SK-N-SH (cell line): ENCODE data around the gene ERGIC2. TPM values are rescaled to one million over a fixed set of nuclear protein-coding genes. Genes with fewer than 3 reads are reported as not detected.

Source experiments
- CTCF ChIA-PET: fragments of 300-600, 350-600 bp; formaldehyde crosslinking; extraction: SDS; loops from one replicate; lab custom pipeline; 2021; lab: Yijun Ruan, JAX
- POLR2A ChIA-PET: fragments of 350-600 bp; sonication (Branson Sonifier 250); formaldehyde crosslinking; extraction: SDS; loops from one replicate; lab custom pipeline; 2020; ENCODE audit warnings: antibody characterized with exemption, inconsistent platforms; lab: Yijun Ruan, JAX
- DNase-seq: peaks from one replicate; pipeline ENCODE4 v3.0.0; 2012
- H2AFZ ChIP-seq: fragments of 200-600 bp; sonication (generic); 2 replicates; pipeline ENCODE4 v1.8.1; 2016; ENCODE audit warnings: antibody characterized with exemption, mild to moderate bottlenecking, low read depth
- H3F3A ChIP-seq: fragments of 200-600 bp; sonication (generic); replicated peaks from 2 replicates; pipeline ENCODE3; 2016; ENCODE audit warnings: antibody characterized with exemption, mild to moderate bottlenecking; ENCODE audit not compliant: insufficient read depth
- H3K27ac ChIP-seq, 2 experiments: fragments of 200-500 bp in 1 of 2; fragments of 200-600 bp in 1 of 2; sonication (Bioruptor generic) in 1 of 2; sonication (generic), shearing (Covaris generic) in 1 of 2; 2 replicates each; pipeline versions ENCODE4 v1.5.1 to v1.6.1; 2014 to 2016; ENCODE audit warnings: low read depth in 2 of 2, inconsistent platforms in 1 of 2, low read length in 1 of 2, mild to moderate bottlenecking in 1 of 2, mixed read lengths in 1 of 2
- H3K27me3 ChIP-seq: fragments of 200-600 bp; sonication (generic), shearing (Covaris generic); 2 replicates; pipeline ENCODE4 v1.6.1; 2016; ENCODE audit warnings: mixed run types; ENCODE audit not compliant: insufficient read depth
- H3K36me3 ChIP-seq, 2 experiments: fragments of 200-500 bp in 1 of 2; fragments of 200-600 bp in 1 of 2; sonication (Bioruptor generic) in 1 of 2; sonication (generic) in 1 of 2; replicated peaks in 1 of 2; 2 replicates each; pipeline versions ENCODE3 to v1.5.1; 2014 to 2016; ENCODE audit warnings: low read length in 1 of 2, mild to moderate bottlenecking in 1 of 2; ENCODE audit not compliant: insufficient read depth in 2 of 2, control insufficient read depth in 1 of 2
- H3K4me1 ChIP-seq, 2 experiments: fragments of 200-500 bp in 1 of 2; fragments of 200-600 bp in 1 of 2; sonication (Bioruptor generic) in 1 of 2; sonication (generic), shearing (Covaris generic) in 1 of 2; 2 replicates each; pipeline versions ENCODE4 v1.5.1 to v1.6.1; 2014 to 2016; ENCODE audit warnings: low read depth in 1 of 2, low read length in 1 of 2, mixed run types in 1 of 2; ENCODE audit not compliant: insufficient read depth in 2 of 2, control insufficient read depth in 1 of 2
- H3K4me2 ChIP-seq: fragments of 200-600 bp; sonication (generic), shearing (Covaris generic); 2 replicates; pipeline ENCODE4 v1.6.1; 2017; ENCODE audit warnings: mixed run types
- H3K4me3 ChIP-seq, 2 experiments: fragments of 200-500 bp in 1 of 2; fragments of 200-600 bp in 1 of 2; sonication (Bioruptor generic) in 1 of 2; sonication (generic), shearing (Covaris generic) in 1 of 2; 2 replicates each; pipeline versions ENCODE4 v1.5.1 to v1.8.1; 2014 to 2016; ENCODE audit warnings: low read depth in 2 of 2, inconsistent platforms in 1 of 2, low read length in 1 of 2, mild to moderate bottlenecking in 1 of 2, mixed read lengths in 1 of 2, moderate library complexity in 1 of 2
- H3K79me2 ChIP-seq: fragments of 200-600 bp; sonication (generic); 2 replicates; pipeline ENCODE4 v1.8.1; 2017; ENCODE audit warnings: mild to moderate bottlenecking; ENCODE audit not compliant: insufficient read depth
- H3K9ac ChIP-seq: fragments of 200-600 bp; sonication (generic); 2 replicates; pipeline ENCODE4 v1.6.1; 2017; ENCODE audit warnings: mixed run types
- H3K9me2 ChIP-seq: fragments of 200-600 bp; sonication (generic); 2 replicates; pipeline ENCODE4 v1.6.1; 2017; ENCODE audit warnings: mixed run types
- H3K9me3 ChIP-seq: fragments of 200-600 bp; sonication (generic); 2 replicates; pipeline ENCODE4 v1.6.1; 2017; ENCODE audit warnings: mixed run types, mild to moderate bottlenecking, moderate library complexity
- H4K20me1 ChIP-seq: fragments of 200-600 bp; sonication (generic); 2 replicates; pipeline ENCODE4 v1.6.1; 2017; ENCODE audit warnings: mild to moderate bottlenecking, mixed run types; ENCODE audit not compliant: insufficient read depth
- CHD2 ChIP-seq: fragments of 150-350 bp; IDR thresholded peaks from 2 replicates; pipeline ENCODE4 v1.6.1; 2018; ENCODE audit warnings: low read length; ENCODE audit not compliant: partially characterized antibody
- EZH2phosphoT487 ChIP-seq: fragments of 200-600 bp; sonication (generic); IDR thresholded peaks from 2 replicates; pipeline ENCODE4 v1.6.1; 2017; ENCODE audit warnings: low read depth, mixed run types, mild to moderate bottlenecking, antibody characterized with exemption, moderate library complexity, borderline replicate concordance
- GABPA ChIP-seq: IDR thresholded peaks from 2 replicates; pipeline ENCODE4 v1.4.0; 2012; ENCODE audit warnings: low read depth, mild to moderate bottlenecking
- GATA2 ChIP-seq: sonication (generic); formaldehyde crosslinking; IDR thresholded peaks from 2 replicates; pipeline ENCODE4 v1.5.0; 2020; ENCODE audit warnings: mild to moderate bottlenecking, missing genetic modification reagents
- JUND ChIP-seq: IDR thresholded peaks from 2 replicates; pipeline ENCODE4 v1.4.0; 2012
- MEF2A ChIP-seq: IDR thresholded peaks from 2 replicates; pipeline ENCODE4 v1.4.0; 2012; ENCODE audit warnings: low read depth, borderline replicate concordance
- NFIC ChIP-seq: IDR thresholded peaks from 2 replicates; pipeline ENCODE4 v1.4.0; 2012; ENCODE audit warnings: borderline replicate concordance
- POLR2AphosphoS5 ChIP-seq: IDR thresholded peaks from 2 replicates; pipeline ENCODE4 v1.6.1; 2012; ENCODE audit warnings: low read depth, low read length
- RAD21 ChIP-seq: IDR thresholded peaks from 2 replicates; pipeline ENCODE4 v1.6.1; 2012; ENCODE audit warnings: mild to moderate bottlenecking, low read length
- RCOR1 ChIP-seq: fragments of 150-350 bp; IDR thresholded peaks from 2 replicates; pipeline ENCODE4 v1.6.1; 2017; ENCODE audit warnings: antibody characterized with exemption, low read length
- RXRA ChIP-seq: IDR thresholded peaks from 2 replicates; pipeline ENCODE4 v1.4.0; 2012; ENCODE audit warnings: low read depth, mild to moderate bottlenecking, borderline replicate concordance
- TAF1 ChIP-seq: IDR thresholded peaks from 2 replicates; pipeline ENCODE4 v1.6.1; 2012; ENCODE audit warnings: low read depth, mild to moderate bottlenecking, low read length, moderate library complexity, borderline replicate concordance
- TEAD4 ChIP-seq: IDR thresholded peaks from 2 replicates; pipeline ENCODE4 v1.4.0; 2012; ENCODE audit warnings: mild to moderate bottlenecking, borderline replicate concordance; ENCODE audit not compliant: insufficient read depth
- YY1 ChIP-seq: IDR thresholded peaks from 2 replicates; pipeline ENCODE4 v1.4.0; 2012; ENCODE audit warnings: low read depth, mild to moderate bottlenecking
- polyA plus RNA-seq, 3 experiments: library from polyadenylated mRNA; depleted of rRNA; stranded (reverse); fragments of >200 nt; gene quantifications; 2 replicates each; pipeline ENCODE4 v1.2.3, GENCODE V29; 2012
- TF ChIP-seq, protein P1 (sequence below): IDR thresholded peaks from 2 replicates; pipeline ENCODE4 v1.4.0; 2012; ENCODE audit warnings: low read depth, borderline replicate concordance
- TF ChIP-seq, protein P2 (sequence below): IDR thresholded peaks from 2 replicates; pipeline ENCODE4 v1.4.0; 2012; ENCODE audit warnings: low read depth, borderline replicate concordance
- TF ChIP-seq, protein P3 (sequence below): IDR thresholded peaks from 2 replicates; pipeline ENCODE4 v1.6.1; 2012; ENCODE audit warnings: mild to moderate bottlenecking, low read depth, low read length, moderate library complexity
- TF ChIP-seq, protein P4 (sequence below): IDR thresholded peaks from 2 replicates; pipeline ENCODE4 v1.4.0; 2012; ENCODE audit warnings: low read depth
- TF ChIP-seq, protein P5 (sequence below): fragments of 200-600 bp; sonication (generic); IDR thresholded peaks from 2 replicates; pipeline ENCODE4 v1.6.1; 2017; ENCODE audit warnings: antibody characterized with exemption, mild to moderate bottlenecking, moderate library complexity

The ERGIC2 gene
- polyA plus RNA-seq, 1 of the 3 experiments (the other 2 are of a cell fraction), result 22.1 TPM

GRCh38 chr12:29402437-29402836 lies 21.5 kb upstream of the ERGIC2 start:
- no peak overlapping the region for H3K4me3 ChIP-seq
- H3K79me2 ChIP-seq, result no peaks in the 10 kb centered on the region
- TF ChIP-seq MEF2A (no peak), EZH2phosphoT487 (no peak), GATA2 (CRISPR knock-in tag) (no peak), TAF1 (no peak), CHD2 (no peak), GABPA (no peak), RXRA (no peak), NFIC (no peak), YY1 (no peak), RCOR1 (no peak), RAD21 (no peak), POLR2AphosphoS5 (no peak), TEAD4 (no peak), JUND (no peak)
- TF ChIP-seq, protein P1, sequence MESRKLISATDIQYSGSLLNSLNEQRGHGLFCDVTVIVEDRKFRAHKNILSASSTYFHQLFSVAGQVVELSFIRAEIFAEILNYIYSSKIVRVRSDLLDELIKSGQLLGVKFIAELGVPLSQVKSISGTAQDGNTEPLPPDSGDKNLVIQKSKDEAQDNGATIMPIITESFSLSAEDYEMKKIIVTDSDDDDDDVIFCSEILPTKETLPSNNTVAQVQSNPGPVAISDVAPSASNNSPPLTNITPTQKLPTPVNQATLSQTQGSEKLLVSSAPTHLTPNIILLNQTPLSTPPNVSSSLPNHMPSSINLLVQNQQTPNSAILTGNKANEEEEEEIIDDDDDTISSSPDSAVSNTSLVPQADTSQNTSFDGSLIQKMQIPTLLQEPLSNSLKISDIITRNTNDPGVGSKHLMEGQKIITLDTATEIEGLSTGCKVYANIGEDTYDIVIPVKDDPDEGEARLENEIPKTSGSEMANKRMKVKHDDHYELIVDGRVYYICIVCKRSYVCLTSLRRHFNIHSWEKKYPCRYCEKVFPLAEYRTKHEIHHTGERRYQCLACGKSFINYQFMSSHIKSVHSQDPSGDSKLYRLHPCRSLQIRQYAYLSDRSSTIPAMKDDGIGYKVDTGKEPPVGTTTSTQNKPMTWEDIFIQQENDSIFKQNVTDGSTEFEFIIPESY, result no peak
- TF ChIP-seq, protein P2, sequence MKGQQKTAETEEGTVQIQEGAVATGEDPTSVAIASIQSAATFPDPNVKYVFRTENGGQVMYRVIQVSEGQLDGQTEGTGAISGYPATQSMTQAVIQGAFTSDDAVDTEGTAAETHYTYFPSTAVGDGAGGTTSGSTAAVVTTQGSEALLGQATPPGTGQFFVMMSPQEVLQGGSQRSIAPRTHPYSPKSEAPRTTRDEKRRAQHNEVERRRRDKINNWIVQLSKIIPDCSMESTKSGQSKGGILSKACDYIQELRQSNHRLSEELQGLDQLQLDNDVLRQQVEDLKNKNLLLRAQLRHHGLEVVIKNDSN, result no peak
- TF ChIP-seq, protein P3, sequence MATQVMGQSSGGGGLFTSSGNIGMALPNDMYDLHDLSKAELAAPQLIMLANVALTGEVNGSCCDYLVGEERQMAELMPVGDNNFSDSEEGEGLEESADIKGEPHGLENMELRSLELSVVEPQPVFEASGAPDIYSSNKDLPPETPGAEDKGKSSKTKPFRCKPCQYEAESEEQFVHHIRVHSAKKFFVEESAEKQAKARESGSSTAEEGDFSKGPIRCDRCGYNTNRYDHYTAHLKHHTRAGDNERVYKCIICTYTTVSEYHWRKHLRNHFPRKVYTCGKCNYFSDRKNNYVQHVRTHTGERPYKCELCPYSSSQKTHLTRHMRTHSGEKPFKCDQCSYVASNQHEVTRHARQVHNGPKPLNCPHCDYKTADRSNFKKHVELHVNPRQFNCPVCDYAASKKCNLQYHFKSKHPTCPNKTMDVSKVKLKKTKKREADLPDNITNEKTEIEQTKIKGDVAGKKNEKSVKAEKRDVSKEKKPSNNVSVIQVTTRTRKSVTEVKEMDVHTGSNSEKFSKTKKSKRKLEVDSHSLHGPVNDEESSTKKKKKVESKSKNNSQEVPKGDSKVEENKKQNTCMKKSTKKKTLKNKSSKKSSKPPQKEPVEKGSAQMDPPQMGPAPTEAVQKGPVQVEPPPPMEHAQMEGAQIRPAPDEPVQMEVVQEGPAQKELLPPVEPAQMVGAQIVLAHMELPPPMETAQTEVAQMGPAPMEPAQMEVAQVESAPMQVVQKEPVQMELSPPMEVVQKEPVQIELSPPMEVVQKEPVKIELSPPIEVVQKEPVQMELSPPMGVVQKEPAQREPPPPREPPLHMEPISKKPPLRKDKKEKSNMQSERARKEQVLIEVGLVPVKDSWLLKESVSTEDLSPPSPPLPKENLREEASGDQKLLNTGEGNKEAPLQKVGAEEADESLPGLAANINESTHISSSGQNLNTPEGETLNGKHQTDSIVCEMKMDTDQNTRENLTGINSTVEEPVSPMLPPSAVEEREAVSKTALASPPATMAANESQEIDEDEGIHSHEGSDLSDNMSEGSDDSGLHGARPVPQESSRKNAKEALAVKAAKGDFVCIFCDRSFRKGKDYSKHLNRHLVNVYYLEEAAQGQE, result no peak
- TF ChIP-seq, protein P4, sequence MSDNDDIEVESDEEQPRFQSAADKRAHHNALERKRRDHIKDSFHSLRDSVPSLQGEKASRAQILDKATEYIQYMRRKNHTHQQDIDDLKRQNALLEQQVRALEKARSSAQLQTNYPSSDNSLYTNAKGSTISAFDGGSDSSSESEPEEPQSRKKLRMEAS, result no peak
- TF ChIP-seq, protein P5, sequence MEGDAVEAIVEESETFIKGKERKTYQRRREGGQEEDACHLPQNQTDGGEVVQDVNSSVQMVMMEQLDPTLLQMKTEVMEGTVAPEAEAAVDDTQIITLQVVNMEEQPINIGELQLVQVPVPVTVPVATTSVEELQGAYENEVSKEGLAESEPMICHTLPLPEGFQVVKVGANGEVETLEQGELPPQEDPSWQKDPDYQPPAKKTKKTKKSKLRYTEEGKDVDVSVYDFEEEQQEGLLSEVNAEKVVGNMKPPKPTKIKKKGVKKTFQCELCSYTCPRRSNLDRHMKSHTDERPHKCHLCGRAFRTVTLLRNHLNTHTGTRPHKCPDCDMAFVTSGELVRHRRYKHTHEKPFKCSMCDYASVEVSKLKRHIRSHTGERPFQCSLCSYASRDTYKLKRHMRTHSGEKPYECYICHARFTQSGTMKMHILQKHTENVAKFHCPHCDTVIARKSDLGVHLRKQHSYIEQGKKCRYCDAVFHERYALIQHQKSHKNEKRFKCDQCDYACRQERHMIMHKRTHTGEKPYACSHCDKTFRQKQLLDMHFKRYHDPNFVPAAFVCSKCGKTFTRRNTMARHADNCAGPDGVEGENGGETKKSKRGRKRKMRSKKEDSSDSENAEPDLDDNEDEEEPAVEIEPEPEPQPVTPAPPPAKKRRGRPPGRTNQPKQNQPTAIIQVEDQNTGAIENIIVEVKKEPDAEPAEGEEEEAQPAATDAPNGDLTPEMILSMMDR, result no peak
- no peak overlapping the region for H3K27ac ChIP-seq
- no peak overlapping the region for H3K4me2 ChIP-seq
- H3F3A ChIP-seq, result no peaks in the 10 kb centered on the region
- H3K9me3 ChIP-seq, result no peaks in the 10 kb centered on the region
- H3K4me1 ChIP-seq, result no peaks in the 10 kb centered on the region; a peak in 1 of 4 replicates
- H3K27me3 ChIP-seq, result no peaks in the 10 kb centered on the region
- ChIA-PET POLR2A (no interaction called here), CTCF (interaction anchor here (0.8 kb wide), 1 partner anchor 84 kb away, joined by 3 read pairs; no protein-coding TSS in a partner anchor)
- no peak overlapping the region for H3K9ac ChIP-seq
- H3K9me2 ChIP-seq, result no peaks in the 10 kb centered on the region
- H2AFZ ChIP-seq, result no peak overlapping the region
- no peak for DNase-seq
- H3K36me3 ChIP-seq, result no peaks in the 10 kb centered on the region
- H4K20me1 ChIP-seq, result no peaks in the 10 kb centered on the region
